Fibroblast of villous mesenchyme (primary cell): Measurements from ENCODE around the gene AMER1. TPM values are rescaled to one million over a fixed set of nuclear protein-coding genes. Genes with fewer than 3 reads are reported as not detected.

ENCODE experiments used
- DNase-seq: peaks from one replicate; pipeline ENCODE4 v3.0.0-alpha.2; 2010; ENCODE audit warnings: low read depth
- H3K4me3 ChIP-seq: 2 replicates; pipeline ENCODE4 v1.5.1; 2011; ENCODE audit warnings: low read depth, mild to moderate bottlenecking, low read length
- total RNA-seq: library from RNA; depleted of rRNA; stranded (reverse); fragments of >200 nt; gene quantifications from 2 replicates; pipeline ENCODE4 v1.2.3, GENCODE V29; 2012
- TF ChIP-seq, protein P1 (sequence below): IDR thresholded peaks from 2 replicates; pipeline ENCODE4 v1.5.1; 2012; ENCODE audit warnings: low read depth, mild to moderate bottlenecking, low read length; ENCODE audit not compliant: insufficient read depth

AMER1 gene
- total RNA-seq, 1 donor, result 1.7 TPM

DNA sequence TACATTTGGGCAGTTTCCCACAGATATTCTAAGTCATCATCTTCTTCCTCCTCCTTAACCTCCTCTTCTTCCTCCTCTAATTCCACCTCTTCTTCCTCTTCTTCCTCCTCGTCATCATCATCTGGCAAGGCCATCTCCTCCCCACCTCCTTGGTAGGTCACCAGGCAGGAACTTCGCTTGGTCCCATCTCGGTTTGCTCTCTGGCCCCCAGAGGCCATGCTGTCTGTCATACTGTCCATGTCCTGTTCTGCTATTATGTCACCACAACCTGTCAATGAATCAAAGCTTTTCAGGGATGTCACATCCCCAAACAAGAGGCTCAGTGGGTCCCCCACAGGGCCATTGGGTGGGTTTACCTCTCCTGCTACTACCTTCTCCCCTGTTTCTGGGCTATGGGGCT lies 13.5 kb downstream of the AMER1 start:
- H3K4me3 ChIP-seq, result no peak overlapping the region
- TF ChIP-seq, protein P1, sequence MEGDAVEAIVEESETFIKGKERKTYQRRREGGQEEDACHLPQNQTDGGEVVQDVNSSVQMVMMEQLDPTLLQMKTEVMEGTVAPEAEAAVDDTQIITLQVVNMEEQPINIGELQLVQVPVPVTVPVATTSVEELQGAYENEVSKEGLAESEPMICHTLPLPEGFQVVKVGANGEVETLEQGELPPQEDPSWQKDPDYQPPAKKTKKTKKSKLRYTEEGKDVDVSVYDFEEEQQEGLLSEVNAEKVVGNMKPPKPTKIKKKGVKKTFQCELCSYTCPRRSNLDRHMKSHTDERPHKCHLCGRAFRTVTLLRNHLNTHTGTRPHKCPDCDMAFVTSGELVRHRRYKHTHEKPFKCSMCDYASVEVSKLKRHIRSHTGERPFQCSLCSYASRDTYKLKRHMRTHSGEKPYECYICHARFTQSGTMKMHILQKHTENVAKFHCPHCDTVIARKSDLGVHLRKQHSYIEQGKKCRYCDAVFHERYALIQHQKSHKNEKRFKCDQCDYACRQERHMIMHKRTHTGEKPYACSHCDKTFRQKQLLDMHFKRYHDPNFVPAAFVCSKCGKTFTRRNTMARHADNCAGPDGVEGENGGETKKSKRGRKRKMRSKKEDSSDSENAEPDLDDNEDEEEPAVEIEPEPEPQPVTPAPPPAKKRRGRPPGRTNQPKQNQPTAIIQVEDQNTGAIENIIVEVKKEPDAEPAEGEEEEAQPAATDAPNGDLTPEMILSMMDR, result no peak
- DNase-seq, result no peak

DNA sequence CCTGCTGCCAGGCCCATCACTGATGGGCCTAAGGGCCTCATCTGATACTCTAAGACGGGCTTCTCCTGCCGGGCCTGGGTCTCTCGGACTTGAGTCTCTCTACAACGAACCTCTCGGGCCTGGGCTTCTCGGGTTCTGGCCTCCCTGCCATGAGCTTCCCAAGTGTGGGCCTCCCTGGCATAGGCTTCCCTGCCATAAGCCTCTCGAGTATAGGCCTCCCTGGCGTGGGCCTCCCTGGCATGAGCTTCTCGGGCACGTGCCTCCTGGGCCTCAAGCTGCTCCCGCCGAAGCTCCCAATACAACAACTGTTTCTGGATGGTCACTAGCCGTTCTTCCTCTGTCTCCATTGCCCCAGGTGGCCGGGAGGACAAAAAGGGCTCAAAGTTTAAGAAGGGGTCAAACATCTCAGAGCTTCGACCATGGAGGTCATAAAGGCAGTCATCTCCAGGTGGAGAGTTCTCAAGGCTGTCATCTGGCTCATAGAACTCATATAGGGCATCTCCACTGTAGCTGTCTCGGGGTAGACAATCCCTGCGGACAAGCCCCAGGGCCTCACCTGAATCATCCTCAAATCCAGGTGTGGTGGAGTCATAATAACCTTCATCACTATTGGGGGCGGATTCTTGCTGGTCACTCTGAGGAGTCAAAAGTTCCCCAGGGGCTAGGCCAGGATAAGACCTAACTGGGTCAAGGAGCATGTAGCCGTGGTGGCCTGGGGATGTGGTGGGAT lies 14.1 kb downstream of the AMER1 start:
- no peak for DNase-seq
- no peak overlapping the region for H3K4me3 ChIP-seq
- TF ChIP-seq, protein P1, result no peak

DNA sequence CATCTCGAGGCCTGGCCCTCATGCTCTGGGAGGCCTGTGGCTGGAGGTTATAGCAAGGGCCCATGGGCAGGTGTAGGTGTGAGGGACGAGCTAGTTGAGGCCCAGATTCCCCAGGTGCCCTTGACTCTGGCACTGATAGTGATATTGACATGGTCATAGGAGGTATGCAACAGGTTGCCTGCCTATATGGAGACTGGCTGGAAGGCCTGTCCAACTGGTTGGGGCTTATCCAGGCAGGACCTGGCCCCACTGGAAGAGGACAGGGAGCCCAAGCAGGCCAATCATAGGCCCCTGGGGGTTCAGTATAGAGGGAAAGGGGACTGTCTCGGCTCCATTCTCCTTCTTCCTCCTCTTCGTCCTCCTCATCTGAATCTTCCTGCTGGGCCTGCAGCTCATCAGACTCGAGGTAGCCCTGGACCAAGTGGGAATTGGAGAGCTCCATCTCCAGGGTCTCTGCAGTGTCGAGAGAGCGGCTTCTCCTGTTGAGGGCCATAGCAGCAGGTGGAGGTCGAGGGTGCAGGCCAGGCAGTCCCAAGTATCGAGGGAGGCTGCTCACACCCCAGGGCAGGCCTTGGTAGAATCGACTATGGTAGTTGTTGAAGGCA lies 15.3 kb downstream of the AMER1 start:
- TF ChIP-seq, protein P1, result no peak
- H3K4me3 ChIP-seq, result no peak overlapping the region
- no peak for DNase-seq

DNA sequence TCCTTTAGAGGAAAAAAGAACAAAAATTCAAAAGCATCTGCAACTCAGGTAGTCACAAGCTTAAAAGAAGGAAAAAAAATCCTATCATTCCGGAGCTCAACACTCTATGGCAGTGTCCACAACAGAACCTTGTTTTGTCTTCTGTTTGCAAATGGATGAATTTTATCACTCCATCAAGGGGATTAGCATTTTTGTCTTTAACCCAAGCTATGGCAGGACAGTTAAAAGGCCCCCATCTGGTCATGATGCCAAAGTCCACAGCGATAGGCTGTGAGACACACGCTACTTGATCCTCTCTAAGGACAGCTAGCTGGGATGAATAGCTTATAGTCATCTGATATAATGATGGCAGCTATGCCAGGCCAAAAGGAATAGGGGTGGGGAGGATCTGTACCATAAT lies 16.6 kb downstream of the AMER1 start:
- DNase-seq, result no peak
- TF ChIP-seq, protein P1, result no peak
- no peak overlapping the region for H3K4me3 ChIP-seq

DNA sequence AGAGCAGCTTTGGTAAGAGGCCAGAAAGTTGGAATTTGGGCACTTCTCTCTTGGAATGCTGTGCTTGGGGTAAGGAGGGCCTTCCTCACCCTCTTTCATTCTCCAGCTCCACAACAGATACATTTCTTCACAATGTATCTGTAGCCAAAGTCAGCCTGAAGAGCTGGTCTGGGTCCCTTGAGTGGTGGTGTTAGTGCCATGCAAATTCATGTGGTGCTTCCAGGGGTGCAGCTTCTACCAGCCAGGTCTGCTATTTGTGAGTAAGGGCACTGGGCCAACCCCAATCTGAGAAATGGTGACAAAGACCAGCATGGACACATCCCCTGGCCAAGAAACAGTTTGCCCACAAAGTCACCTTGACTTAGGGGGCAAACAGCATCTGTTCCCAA lies 17.8 kb downstream of the AMER1 start:
- H3K4me3 ChIP-seq, result no peak overlapping the region
- TF ChIP-seq, protein P1, result no peak
- DNase-seq, result no peak

DNA sequence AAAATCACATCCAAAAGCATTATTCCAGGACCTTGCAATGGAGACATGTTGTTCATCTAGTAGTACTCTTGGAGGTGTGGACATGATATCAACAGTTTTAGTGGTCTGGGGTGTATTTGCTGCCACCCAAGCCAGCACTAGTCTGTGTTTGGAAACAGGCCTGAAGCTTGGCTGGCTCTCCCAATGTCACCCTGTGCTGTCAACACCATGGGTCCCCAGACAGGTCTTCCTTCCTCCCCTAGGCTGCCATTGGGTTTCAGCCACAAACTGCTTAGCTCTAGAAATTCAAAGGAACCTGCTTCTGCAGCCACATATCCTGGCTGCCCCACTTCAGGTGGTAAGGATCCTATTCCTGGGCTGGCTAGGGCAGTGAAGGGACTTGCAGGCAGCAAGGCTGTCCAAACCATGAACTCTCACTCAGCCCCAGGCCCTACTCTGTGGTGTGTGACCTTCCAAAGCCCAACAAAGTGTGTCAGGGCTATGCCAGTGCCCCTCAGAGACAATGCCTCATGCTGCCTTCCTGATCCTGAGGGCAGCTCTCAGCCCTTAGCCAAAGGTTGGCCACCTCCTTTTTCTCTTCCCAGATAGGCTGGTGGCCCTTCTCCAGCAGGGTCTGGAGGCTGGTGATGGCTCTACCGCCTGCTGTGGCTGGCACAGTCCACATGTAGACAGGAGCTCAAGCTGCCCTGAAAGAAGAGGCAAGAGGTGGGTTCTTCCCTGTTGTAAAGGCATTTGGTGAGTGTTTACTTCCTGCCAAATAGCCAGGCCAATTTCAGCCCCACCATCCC lies 18.3 kb downstream of the AMER1 start:
- DNase-seq, result no peak
- H3K4me3 ChIP-seq, result no peak overlapping the region
- TF ChIP-seq, protein P1, result no peak
